Mesenchymal stem cell (in vitro differentiated cells and primary cell): Measurements from ENCODE around the gene EML6.

Source experiments
- DNase-seq: peaks from one replicate; pipeline ENCODE4 v3.0.0-alpha.2; 2013
- H2AFZ ChIP-seq: one replicate; pipeline ENCODE4 v1.6.1; 2013; ENCODE audit warnings: low read depth, mild to moderate bottlenecking, control low read depth, inconsistent platforms, low read length, moderate library complexity
- H2AK5ac ChIP-seq: 2 replicates; pipeline ENCODE4 v1.6.1; 2013; ENCODE audit warnings: low read length, moderate library complexity, mild to moderate bottlenecking, inconsistent platforms; ENCODE audit not compliant: severe bottlenecking
- H2BK120ac ChIP-seq: one replicate; pipeline ENCODE4 v1.6.1; 2013; ENCODE audit warnings: low read depth, mild to moderate bottlenecking, inconsistent platforms, low read length, moderate library complexity
- H2BK12ac ChIP-seq, 2 experiments: one replicate each; pipeline ENCODE4 v1.6.1; 2013; ENCODE audit warnings: inconsistent platforms in 2 of 2, low read length in 2 of 2, mild to moderate bottlenecking in 2 of 2, moderate library complexity in 2 of 2, control low read depth in 1 of 2
- H2BK15ac ChIP-seq: one replicate; pipeline ENCODE4 v1.6.1; 2013; ENCODE audit warnings: mild to moderate bottlenecking, low read depth, inconsistent platforms; ENCODE audit not compliant: poor library complexity, severe bottlenecking
- H2BK5ac ChIP-seq: 2 replicates; pipeline ENCODE4 v1.6.1; 2013; ENCODE audit warnings: low read depth, mild to moderate bottlenecking, low read length, control low read depth, inconsistent platforms; ENCODE audit not compliant: poor library complexity, severe bottlenecking
- H3K14ac ChIP-seq, 2 experiments: one replicate each; pipeline ENCODE4 v1.6.1; 2013; ENCODE audit warnings: inconsistent platforms in 2 of 2, low read length in 2 of 2, control low read depth in 1 of 2, mild to moderate bottlenecking in 1 of 2, moderate library complexity in 1 of 2
- H3K18ac ChIP-seq, 2 experiments: one replicate each; pipeline ENCODE4 v1.6.1; 2013; ENCODE audit warnings: inconsistent platforms in 2 of 2, low read length in 2 of 2, control low read depth in 1 of 2, low read depth in 1 of 2, mild to moderate bottlenecking in 1 of 2
- H3K23ac ChIP-seq, 2 experiments: one replicate each; pipeline ENCODE4 v1.6.1; 2013; ENCODE audit warnings: inconsistent platforms in 2 of 2, low read length in 2 of 2, mild to moderate bottlenecking in 2 of 2, moderate library complexity in 2 of 2, control low read depth in 1 of 2
- H3K27ac ChIP-seq: 2 replicates; pipeline ENCODE4 v1.5.1; 2013; ENCODE audit warnings: mild to moderate bottlenecking, moderate library complexity, low read length, control low read depth, inconsistent platforms; ENCODE audit not compliant: poor library complexity, severe bottlenecking
- H3K27me3 ChIP-seq, 2 experiments: 2 replicates each; pipeline versions ENCODE4 v1.6.1 to v1.7.0; 2013; ENCODE audit warnings: low read length in 2 of 2, mild to moderate bottlenecking in 2 of 2, moderate library complexity in 2 of 2, control low read depth in 1 of 2, inconsistent platforms in 1 of 2; ENCODE audit not compliant: control insufficient read depth in 1 of 2, insufficient read depth in 1 of 2
- H3K36me3 ChIP-seq, 2 experiments: 2 replicates each; pipeline versions ENCODE4 v1.6.1 to v1.7.0; 2013; ENCODE audit warnings: low read length in 2 of 2, control low read depth in 1 of 2, inconsistent platforms in 1 of 2, low read depth in 1 of 2, mild to moderate bottlenecking in 1 of 2; ENCODE audit not compliant: insufficient read depth in 2 of 2, control insufficient read depth in 1 of 2
- H3K4ac ChIP-seq, 2 experiments: one replicate each; pipeline ENCODE4 v1.6.1; 2013; ENCODE audit warnings: inconsistent platforms in 2 of 2, low read length in 2 of 2, mild to moderate bottlenecking in 2 of 2, moderate library complexity in 2 of 2, control low read depth in 1 of 2, low read depth in 1 of 2
- H3K4me1 ChIP-seq: 2 replicates; pipeline ENCODE4 v1.6.1; 2013; ENCODE audit warnings: low read depth, low read length, control low read depth; ENCODE audit not compliant: control insufficient read depth, insufficient read depth
- H3K4me2 ChIP-seq: 2 replicates; pipeline ENCODE4 v1.6.1; 2013; ENCODE audit warnings: low read length, mild to moderate bottlenecking, inconsistent platforms; ENCODE audit not compliant: poor library complexity, severe bottlenecking
- H3K4me3 ChIP-seq, 2 experiments: 2 replicates each; pipeline versions ENCODE4 v1.5.1 to v1.7.0; 2013; ENCODE audit warnings: low read length in 2 of 2, mild to moderate bottlenecking in 2 of 2, control low read depth in 1 of 2, low read depth in 1 of 2; ENCODE audit not compliant: insufficient read depth in 1 of 2
- H3K79me1 ChIP-seq: replicated peaks from 2 replicates; pipeline ENCODE4 v1.6.1; 2013; ENCODE audit warnings: mild to moderate bottlenecking, control low read depth, low read length, inconsistent platforms; ENCODE audit not compliant: poor library complexity, severe bottlenecking
- H3K9ac ChIP-seq: 2 replicates; pipeline ENCODE4 v1.7.0; 2013; ENCODE audit warnings: mild to moderate bottlenecking, low read length, moderate library complexity
- H3K9me3 ChIP-seq: 2 replicates; pipeline ENCODE4 v1.7.0; 2013; ENCODE audit warnings: mild to moderate bottlenecking, low read length; ENCODE audit not compliant: control insufficient read depth
- H4K8ac ChIP-seq: one replicate; pipeline ENCODE4 v1.6.1; 2013; ENCODE audit warnings: inconsistent platforms, mild to moderate bottlenecking, low read length, moderate library complexity
- H4K91ac ChIP-seq: one replicate; pipeline ENCODE4 v1.6.1; 2013; ENCODE audit warnings: mild to moderate bottlenecking, low read length, inconsistent platforms
- WGBS: methylation state at CpG from one replicate; pipeline ENCODE4 v1.1.7; 2013; ENCODE audit warnings: mixed read lengths; 5-methylcytosine and 5-hydroxymethylcytosine counted together

EML6 gene

DNA sequence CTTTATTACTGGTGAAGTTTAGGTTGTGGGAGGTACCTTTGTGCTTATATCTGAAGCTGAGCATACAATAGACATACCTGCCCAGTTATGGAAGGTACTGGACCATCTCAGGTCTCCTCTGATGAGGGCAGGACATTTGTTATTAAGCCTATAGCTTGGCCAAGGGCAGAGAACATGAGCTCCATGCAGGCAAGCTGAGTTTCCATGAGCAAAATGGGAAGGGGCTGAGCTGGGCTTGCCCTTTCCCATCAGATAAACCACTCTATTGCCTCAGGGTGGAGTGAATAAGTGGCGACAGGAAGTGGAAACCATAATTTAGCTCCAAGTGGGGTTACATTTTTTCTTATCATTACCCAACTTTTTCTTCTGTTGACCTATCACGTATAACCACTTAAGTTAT lies 39.9 kb upstream of the EML6 start:
- Histone ChIP-seq H2BK12ac (no peak overlapping the region), H3K4me3 (no peak overlapping the region), H3K27ac (no peak overlapping the region), H2BK15ac (no peak overlapping the region), H3K36me3 (no peaks in the 10 kb centered on the region), H2AFZ (no peak overlapping the region), H4K8ac (no peak overlapping the region), H3K27me3 (peaks cover 0 to 6% of the 10 kb centered on the region in 2 experiments), H4K91ac (no peak overlapping the region), H3K4ac (no peak overlapping the region), H3K9ac (no peak overlapping the region), H3K79me1 (no peaks in the 10 kb centered on the region), H3K4me1 (peaks cover 3% of the 10 kb centered on the region), H2BK120ac (no peak overlapping the region), H2BK5ac (no peak overlapping the region), H3K18ac (no peak overlapping the region), H3K4me2 (no peak overlapping the region), H2AK5ac (no peak overlapping the region), H3K14ac (no peak overlapping the region), H3K9me3 (no peaks in the 10 kb centered on the region), H3K23ac (no peak overlapping the region)
- WGBS, result no CpG with 5 or more reads among the region's 2 CpGs
- DNase-seq, result no peak

DNA sequence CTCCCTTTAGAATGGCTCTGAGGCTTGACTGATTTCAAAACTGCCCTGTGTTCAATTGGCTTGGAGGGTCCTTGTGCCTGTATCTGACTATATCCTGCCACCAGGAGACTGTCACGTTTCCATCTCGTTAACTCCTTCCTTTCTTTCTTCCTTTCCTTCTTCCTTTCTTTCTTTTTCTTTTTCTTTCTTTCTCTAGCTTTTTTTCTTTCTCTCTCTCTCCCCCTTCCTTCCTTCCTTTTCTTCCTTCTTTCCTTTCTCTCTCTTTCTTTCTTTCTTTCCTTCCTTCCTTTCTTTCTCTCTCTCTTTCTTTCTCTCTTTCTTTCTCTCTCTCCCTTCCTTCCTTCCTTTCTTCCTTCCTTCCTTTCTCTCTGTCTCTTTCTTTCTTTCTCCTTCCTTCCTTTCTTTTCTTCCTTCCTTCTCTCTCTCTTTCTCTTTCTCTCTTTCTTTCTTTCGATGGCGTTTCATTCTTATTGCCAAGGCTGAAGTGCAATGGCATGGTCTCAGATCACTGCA lies 38.1 kb upstream of the EML6 start:
- H3K23ac ChIP-seq, result no peak overlapping the region
- no peak overlapping the region for H2AFZ ChIP-seq
- peaks cover 3% of the 10 kb centered on the region for H3K4me1 ChIP-seq
- WGBS, result 81% methylated on average over 4 of the region's 4 CpGs
- no peak overlapping the region for H3K9ac ChIP-seq
- H4K91ac ChIP-seq, result no peak overlapping the region
- no peak overlapping the region for H2AK5ac ChIP-seq
- H3K9me3 ChIP-seq, result no peaks in the 10 kb centered on the region
- H3K79me1 ChIP-seq, result no peaks in the 10 kb centered on the region
- H2BK12ac ChIP-seq, result no peak overlapping the region
- H2BK120ac ChIP-seq, result no peak overlapping the region
- peaks cover 0 to 6% of the 10 kb centered on the region in 2 experiments for H3K27me3 ChIP-seq
- H3K4ac ChIP-seq, result no peak overlapping the region
- no peak overlapping the region for H2BK15ac ChIP-seq
- H3K18ac ChIP-seq, result no peak overlapping the region
- no peak overlapping the region for H4K8ac ChIP-seq
- no peak overlapping the region for H3K14ac ChIP-seq
- DNase-seq, result no peak
- no peaks in the 10 kb centered on the region for H3K36me3 ChIP-seq
- no peak overlapping the region for H3K4me2 ChIP-seq
- H2BK5ac ChIP-seq, result no peak overlapping the region
- no peak overlapping the region for H3K4me3 ChIP-seq
- H3K27ac ChIP-seq, result no peak overlapping the region

GRCh38 chr2:54687595-54688152 lies 35.8 kb upstream of the EML6 start:
- no peak overlapping the region for H3K14ac ChIP-seq
- no peak overlapping the region for H3K4me2 ChIP-seq
- H3K23ac ChIP-seq, result no peak overlapping the region
- peaks cover 0 to 6% of the 10 kb centered on the region in 2 experiments for H3K27me3 ChIP-seq
- no peak overlapping the region for H2BK12ac ChIP-seq
- no peak overlapping the region for H2AK5ac ChIP-seq
- no peak overlapping the region for H4K8ac ChIP-seq
- H3K18ac ChIP-seq, result no peak overlapping the region
- no peak for DNase-seq
- H3K27ac ChIP-seq, result no peak overlapping the region
- no peaks in the 10 kb centered on the region for H3K4me1 ChIP-seq
- H3K79me1 ChIP-seq, result no peaks in the 10 kb centered on the region
- H2BK15ac ChIP-seq, result no peak overlapping the region
- H3K36me3 ChIP-seq, result no peaks in the 10 kb centered on the region
- no peaks in the 10 kb centered on the region for H3K9me3 ChIP-seq
- H2BK5ac ChIP-seq, result no peak overlapping the region
- H3K9ac ChIP-seq, result no peak overlapping the region
- H2AFZ ChIP-seq, result no peak overlapping the region
- H4K91ac ChIP-seq, result no peak overlapping the region
- 92% methylated on average over 4 of the region's 4 CpGs for WGBS
- no peak overlapping the region for H2BK120ac ChIP-seq
- no peak overlapping the region for H3K4me3 ChIP-seq
- no peak overlapping the region for H3K4ac ChIP-seq

DNA sequence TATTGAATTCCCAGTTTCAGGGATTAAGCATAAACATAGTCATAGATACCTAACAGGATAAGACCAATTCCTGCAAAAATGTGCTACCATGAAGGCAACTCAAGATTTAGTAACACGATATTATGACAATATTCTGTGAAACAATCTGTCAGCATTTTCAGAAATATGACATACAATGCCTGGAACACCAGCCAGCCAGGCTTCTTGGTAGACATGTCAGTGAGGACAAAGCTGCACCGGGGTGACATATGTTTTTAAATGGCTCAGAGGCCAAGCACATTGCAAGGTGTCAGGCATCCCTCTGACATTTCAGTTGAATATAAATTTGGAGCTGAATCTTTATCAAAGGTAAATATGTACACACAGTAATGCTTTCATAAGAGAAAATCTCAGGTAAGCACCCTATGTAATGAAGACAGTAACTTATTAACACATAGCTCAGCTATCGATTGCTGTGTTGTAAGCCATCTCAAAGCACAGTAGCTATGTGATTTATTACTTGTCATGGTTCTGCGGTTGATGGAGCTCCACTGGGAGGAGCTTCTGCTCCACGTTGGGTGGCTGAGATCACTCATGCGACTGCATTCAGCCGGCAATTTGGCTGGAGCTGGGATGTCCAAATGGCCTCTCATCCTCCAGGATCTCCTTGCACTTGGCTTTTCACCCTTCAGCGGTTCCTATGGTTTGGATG lies 31.9 kb upstream of the EML6 start:
- WGBS, result 81% methylated on average over 7 of the region's 8 CpGs
- H3K27ac ChIP-seq, result no peak overlapping the region

More for the DNA sequence above, 31.9 kb upstream of the EML6 start:
- H2AK5ac ChIP-seq, result no peak overlapping the region
- H3K36me3 ChIP-seq, result no peaks in the 10 kb centered on the region
- H3K79me1 ChIP-seq, result no peaks in the 10 kb centered on the region
- H3K27me3 ChIP-seq, result peaks cover 0 to 6% of the 10 kb centered on the region in 2 experiments
- H3K4me2 ChIP-seq, result no peak overlapping the region
- no peak overlapping the region for H3K23ac ChIP-seq
- no peak overlapping the region for H2AFZ ChIP-seq
- no peak overlapping the region for H3K4ac ChIP-seq
- no peaks in the 10 kb centered on the region for H3K9me3 ChIP-seq
- no peak overlapping the region for H4K91ac ChIP-seq
- H3K18ac ChIP-seq, result no peak overlapping the region
- no peak overlapping the region for H2BK12ac ChIP-seq
- no peaks in the 10 kb centered on the region for H3K4me1 ChIP-seq
- no peak overlapping the region for H3K9ac ChIP-seq
- no peak overlapping the region for H2BK15ac ChIP-seq
- no peak overlapping the region for H4K8ac ChIP-seq
- no peak overlapping the region for H3K4me3 ChIP-seq
- no peak overlapping the region for H2BK120ac ChIP-seq
- H3K14ac ChIP-seq, result no peak overlapping the region
- no peak for DNase-seq
- no peak overlapping the region for H2BK5ac ChIP-seq
